T-helper 2 cell treated with Interferon-gamma antibody and Interleukin-4, amounts not matched to agents 5 μg/mL and 100 μg/mL, for 36 hours (primary cell): ENCODE results near the gene TOB1.
"Not testable (repeated sequence)": the region's sequence is repeated elsewhere in the genome, so short reads cannot be mapped to it uniquely, and the experiment has no call there.

Experiments used
- DNase-seq: peaks from one replicate; pipeline ENCODE4 v3.0.0; 2021; ENCODE audit warnings: low spot score
- H3K27ac Mint-ChIP-seq: one replicate; pipeline ENCODE4 v1.8.0; 2021; ENCODE audit warnings: mild to moderate bottlenecking, mixed read lengths
- H3K27me3 Mint-ChIP-seq: one replicate; pipeline ENCODE4 v1.8.0; 2021; ENCODE audit warnings: low read depth, mixed read lengths
- H3K36me3 Mint-ChIP-seq: one replicate; pipeline ENCODE4 v1.8.0; 2021; ENCODE audit warnings: low read depth, mixed read lengths
- H3K4me1 Mint-ChIP-seq: one replicate; pipeline ENCODE4 v1.8.0; 2021; ENCODE audit warnings: low read depth, mixed read lengths
- H3K4me3 Mint-ChIP-seq: one replicate; pipeline ENCODE4 v1.8.0; 2022; ENCODE audit warnings: mild to moderate bottlenecking, moderate library complexity, mixed read lengths
- H3K9me3 Mint-ChIP-seq: one replicate; pipeline ENCODE4 v1.8.0; 2021; ENCODE audit warnings: mixed read lengths

Gene TOB1

GRCh38 chr17:50903604-50904517 lies 37.7 kb upstream of the TOB1 start:
- Mint-ChIP-seq H3K36me3 (no peaks in the 10 kb centered on the region), H3K4me3 (no peak overlapping the region), H3K27me3 (no peaks in the 10 kb centered on the region), H3K9me3 (no peaks in the 10 kb centered on the region), H3K4me1 (peaks cover 23% of the 10 kb centered on the region), H3K27ac (peak overlapping the region; percentile 1)
- DNase-seq = peak; percentile 10

- H3K4me3 Mint-ChIP-seq = peak overlapping the region; percentile 28
- DNase-seq = no peak
- no peaks in the 10 kb centered on the region for H3K36me3 Mint-ChIP-seq
- H3K27me3 Mint-ChIP-seq = peaks cover 6% of the 10 kb centered on the region
- no peak overlapping the region for H3K27ac Mint-ChIP-seq
- no peaks in the 10 kb centered on the region for H3K9me3 Mint-ChIP-seq
- peaks cover 18% of the 10 kb centered on the region for H3K4me1 Mint-ChIP-seq
Measured at GRCh38 chr17:50902372-50903353, 36.5 kb upstream of the TOB1 start.

- DNase-seq = no peak
- Mint-ChIP-seq H3K4me1 (peaks cover 18% of the 10 kb centered on the region), H3K4me3 (no peak overlapping the region), H3K9me3 (no peaks in the 10 kb centered on the region), H3K27ac (no peak overlapping the region), H3K36me3 (no peaks in the 10 kb centered on the region), H3K27me3 (peaks cover 14% of the 10 kb centered on the region)
Measured at GRCh38 chr17:50900383-50900892, 34.3 kb upstream of the TOB1 start.

GRCh38 chr17:50899559-50900319 lies 33.6 kb upstream of the TOB1 start:
- DNase-seq = no peak
- Mint-ChIP-seq H3K36me3 (no peaks in the 10 kb centered on the region), H3K4me3 (no peak overlapping the region), H3K27ac (no peak overlapping the region), H3K27me3 (peaks cover 14% of the 10 kb centered on the region), H3K4me1 (peaks cover 18% of the 10 kb centered on the region), H3K9me3 (no peaks in the 10 kb centered on the region)

GRCh38 chr17:50899005-50899460 lies 32.9 kb upstream of the TOB1 start:
- H3K4me1 Mint-ChIP-seq = peaks cover 16% of the 10 kb centered on the region
- peaks cover 14% of the 10 kb centered on the region for H3K27me3 Mint-ChIP-seq
- no peaks in the 10 kb centered on the region for H3K36me3 Mint-ChIP-seq
- no peak for DNase-seq
- H3K4me3 Mint-ChIP-seq = no peak overlapping the region
- no peaks in the 10 kb centered on the region for H3K9me3 Mint-ChIP-seq
- H3K27ac Mint-ChIP-seq = no peak overlapping the region

GRCh38 chr17:50898369-50899004 lies 32.3 kb upstream of the TOB1 start:
- no peak for DNase-seq
- no peak overlapping the region for H3K27ac Mint-ChIP-seq
- no peaks in the 10 kb centered on the region for H3K36me3 Mint-ChIP-seq
- H3K9me3 Mint-ChIP-seq = no peaks in the 10 kb centered on the region
- no peak overlapping the region for H3K4me3 Mint-ChIP-seq
- H3K27me3 Mint-ChIP-seq = peaks cover 14% of the 10 kb centered on the region
- H3K4me1 Mint-ChIP-seq = peaks cover 11% of the 10 kb centered on the region

- not testable (repeated sequence) for DNase-seq, H3K27ac Mint-ChIP-seq, H3K36me3 Mint-ChIP-seq, H3K9me3 Mint-ChIP-seq, H3K4me3 Mint-ChIP-seq, H3K4me1 Mint-ChIP-seq
- H3K27me3 Mint-ChIP-seq = peaks cover 23% of the 10 kb centered on the region
Measured at GRCh38 chr17:50894513-50894912, 28.4 kb upstream of the TOB1 start.

- Mint-ChIP-seq H3K27me3 (peaks cover 30% of the 10 kb centered on the region), H3K27ac (no peak overlapping the region), H3K4me3 (no peak overlapping the region), H3K4me1 (no peaks in the 10 kb centered on the region), H3K36me3 (no peaks in the 10 kb centered on the region), H3K9me3 (no peaks in the 10 kb centered on the region)
- DNase-seq = no peak
Measured at GRCh38 chr17:50893183-50893993, 27.2 kb upstream of the TOB1 start.

GRCh38 chr17:50892101-50892776 lies 26.1 kb upstream of the TOB1 start:
- Mint-ChIP-seq H3K27ac (no peak overlapping the region), H3K4me3 (no peak overlapping the region), H3K9me3 (no peaks in the 10 kb centered on the region), H3K27me3 (peaks cover 26% of the 10 kb centered on the region), H3K36me3 (no peaks in the 10 kb centered on the region), H3K4me1 (peaks cover 4% of the 10 kb centered on the region)
- no peak for DNase-seq

- peaks cover 23% of the 10 kb centered on the region for H3K27me3 Mint-ChIP-seq
- no peak overlapping the region for H3K4me3 Mint-ChIP-seq
- H3K4me1 Mint-ChIP-seq = peaks cover 8% of the 10 kb centered on the region
- no peaks in the 10 kb centered on the region for H3K36me3 Mint-ChIP-seq
- DNase-seq = no peak
- no peaks in the 10 kb centered on the region for H3K9me3 Mint-ChIP-seq
- H3K27ac Mint-ChIP-seq = no peak overlapping the region
Measured at GRCh38 chr17:50891577-50891989, 25.4 kb upstream of the TOB1 start.

- Mint-ChIP-seq H3K4me3 (no peak overlapping the region), H3K4me1 (peaks cover 9% of the 10 kb centered on the region), H3K27me3 (peaks cover 20% of the 10 kb centered on the region), H3K9me3 (no peaks in the 10 kb centered on the region), H3K27ac (no peak overlapping the region), H3K36me3 (no peaks in the 10 kb centered on the region)
- no peak for DNase-seq
Measured at GRCh38 chr17:50890675-50891516, 24.7 kb upstream of the TOB1 start.
